ENCODE results near the gene MAD2L1. TPM values are rescaled to one million over a fixed set of nuclear protein-coding genes. Genes with fewer than 3 reads are reported as not detected.

The MAD2L1 gene
- total and polyA plus RNA-seq, 2 of the 4 experiments (the other 2 are of a cell fraction), result 13.6 to 15.2 TPM

- Histone ChIP-seq H2BK15ac (ENCODE audit: low read depth, low read length) (no peak overlapping the region), H3K4me3 (ENCODE audit: insufficient read depth, low read depth, low read length) (no peak overlapping the region), H3K4ac (ENCODE audit: low read depth, low read length) (no peak overlapping the region), H4K8ac (ENCODE audit: low read depth in 2 of 2, low read length in 2 of 2) (no peak overlapping the region), H3K4me1 (ENCODE audit: control insufficient read depth, insufficient read depth, low read length) (no peaks in the 10 kb centered on the region), H3K79me1 (ENCODE audit: low read depth in 1 of 2, low read length in 2 of 2) (no peaks in the 10 kb centered on the region), H3K14ac (replicated peaks; ENCODE audit: low read depth, low read length) (no peak overlapping the region), H2AK9ac (replicated peaks; ENCODE audit: low read depth, low read length, poor library complexity) (no peak overlapping the region), H3K9me3 (ENCODE audit: control insufficient read depth, insufficient read depth, low read length) (no peaks in the 10 kb centered on the region), H3K9me1 (ENCODE audit: insufficient read depth, low read length) (no peaks in the 10 kb centered on the region), H2BK5ac (ENCODE audit: low read depth, low read length, poor library complexity, severe bottlenecking) (no peak overlapping the region), H3K56ac (ENCODE audit: extremely low read depth, insufficient read depth, low read length) (no peak overlapping the region), H2AK5ac (ENCODE audit: low read depth, low read length) (no peak overlapping the region), H3K27ac (ENCODE audit: insufficient read depth, low read length) (no peak overlapping the region), H3K36me3 (ENCODE audit: control insufficient read depth, insufficient read depth, low read length) (no peaks in the 10 kb centered on the region), H3K9ac (ENCODE audit: low read depth, low read length) (no peak overlapping the region), H2AFZ (replicated peaks; ENCODE audit: low read length, poor library complexity) (no peak overlapping the region), H4K20me1 (ENCODE audit: insufficient read depth, low read length) (no peaks in the 10 kb centered on the region), H2BK120ac (ENCODE audit: low read depth, low read length) (no peak overlapping the region), H3K23ac (ENCODE audit: low read depth, low read length) (no peak overlapping the region), H4K91ac (ENCODE audit: insufficient read depth, low read depth, low read length) (no peak overlapping the region), H3K27me3 (ENCODE audit: control insufficient read depth, insufficient read depth, low read length) (no peaks in the 10 kb centered on the region), H3K4me2 (ENCODE audit: low read depth, low read length) (no peak overlapping the region), H4K5ac (ENCODE audit: low read depth, low read length) (no peak overlapping the region), H3K18ac (ENCODE audit: low read depth, low read length) (no peak overlapping the region), H2BK20ac (ENCODE audit: low read depth, low read length) (no peak overlapping the region)
- CTCF ChIA-PET, result no interaction called here
- ATAC-seq (ENCODE audit: low read depth) (no peak), DNase-seq (no peak)
- POLR2A ChIA-PET (ENCODE audit: unreplicated experiment), result no interaction called here
- in situ Hi-C loops (cut with MboI; ENCODE audit: low sequenced_read_pairs), result no loop called here
- BruUV-seq (replicated peaks), result no TSS peak
- no CpG with 5 or more reads among the region's 2 CpGs for WGBS, 2 experiments (ENCODE audit: extremely low coverage in 2 of 2, insufficient read length in 1 of 2)
- dilution Hi-C loops (cut with HindIII; ENCODE audit: low sequenced_read_pairs, unreplicated experiment), result no loop called here
- TF ChIP-seq, protein P1, sequence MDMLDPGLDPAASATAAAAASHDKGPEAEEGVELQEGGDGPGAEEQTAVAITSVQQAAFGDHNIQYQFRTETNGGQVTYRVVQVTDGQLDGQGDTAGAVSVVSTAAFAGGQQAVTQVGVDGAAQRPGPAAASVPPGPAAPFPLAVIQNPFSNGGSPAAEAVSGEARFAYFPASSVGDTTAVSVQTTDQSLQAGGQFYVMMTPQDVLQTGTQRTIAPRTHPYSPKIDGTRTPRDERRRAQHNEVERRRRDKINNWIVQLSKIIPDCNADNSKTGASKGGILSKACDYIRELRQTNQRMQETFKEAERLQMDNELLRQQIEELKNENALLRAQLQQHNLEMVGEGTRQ (IDR thresholded peaks at IDR 0.05; ENCODE audit: low read depth, low read length), result no peak
- TF ChIP-seq BHLHE40 (IDR thresholded peaks at IDR 0.05; ENCODE audit: low read depth, low read length) (no peak), NFE2L2 (IDR thresholded peaks at IDR 0.05; ENCODE audit: low read depth, low read length) (no peak)
- TF ChIP-seq, protein P2, sequence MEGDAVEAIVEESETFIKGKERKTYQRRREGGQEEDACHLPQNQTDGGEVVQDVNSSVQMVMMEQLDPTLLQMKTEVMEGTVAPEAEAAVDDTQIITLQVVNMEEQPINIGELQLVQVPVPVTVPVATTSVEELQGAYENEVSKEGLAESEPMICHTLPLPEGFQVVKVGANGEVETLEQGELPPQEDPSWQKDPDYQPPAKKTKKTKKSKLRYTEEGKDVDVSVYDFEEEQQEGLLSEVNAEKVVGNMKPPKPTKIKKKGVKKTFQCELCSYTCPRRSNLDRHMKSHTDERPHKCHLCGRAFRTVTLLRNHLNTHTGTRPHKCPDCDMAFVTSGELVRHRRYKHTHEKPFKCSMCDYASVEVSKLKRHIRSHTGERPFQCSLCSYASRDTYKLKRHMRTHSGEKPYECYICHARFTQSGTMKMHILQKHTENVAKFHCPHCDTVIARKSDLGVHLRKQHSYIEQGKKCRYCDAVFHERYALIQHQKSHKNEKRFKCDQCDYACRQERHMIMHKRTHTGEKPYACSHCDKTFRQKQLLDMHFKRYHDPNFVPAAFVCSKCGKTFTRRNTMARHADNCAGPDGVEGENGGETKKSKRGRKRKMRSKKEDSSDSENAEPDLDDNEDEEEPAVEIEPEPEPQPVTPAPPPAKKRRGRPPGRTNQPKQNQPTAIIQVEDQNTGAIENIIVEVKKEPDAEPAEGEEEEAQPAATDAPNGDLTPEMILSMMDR (conservative IDR thresholded peaks at IDR 0.05; ENCODE audit: low read depth, low read length), result no peak
- intact Hi-C loops (cut with micrococcal nuclease), result no loop called here
These were observed 39.8 kb downstream of the MAD2L1 start for GRCh38 chr4:120026853-120027252.

Data from IMR-90 (cell line).